Hepatocyte (in vitro differentiated cells): Measurements from ENCODE around the gene HECW1.

Experiments
- CTCF ChIP-seq: fragments of 200-600 bp; sonication (generic); IDR thresholded peaks from 2 replicates; pipeline ENCODE4 v1.5.1; 2016; ENCODE audit warnings: antibody characterized with exemption, mild to moderate bottlenecking; ENCODE audit not compliant: poor library complexity
- EZH2 ChIP-seq: fragments of 200-600 bp; sonication (generic); IDR thresholded peaks from 2 replicates; pipeline ENCODE4 v1.6.1; 2016; ENCODE audit warnings: antibody characterized with exemption, mild to moderate bottlenecking, borderline replicate concordance
- EZH2phosphoT487 ChIP-seq: fragments of 200-600 bp; sonication (generic); IDR thresholded peaks from one replicate; pipeline ENCODE4 v1.6.1; 2018; ENCODE audit warnings: antibody characterized with exemption, mild to moderate bottlenecking, low read depth, moderate library complexity; ENCODE audit not compliant: unreplicated experiment, severe bottlenecking

GRCh38 chr7:43486634-43487033, 374.2 kb downstream of the HECW1 start:
- TF ChIP-seq CTCF = no peak
- TF ChIP-seq EZH2phosphoT487 = no peak
- no peak for TF ChIP-seq EZH2
